Skeletal muscle tissue (tissue), 4 donors: Measurements from ENCODE around the gene CDC37. TPM values are rescaled to one million over a fixed set of nuclear protein-coding genes. Genes with fewer than 3 reads are reported as not detected.

Experiments used
- H3K27ac ChIP-seq: one replicate; pipeline ENCODE4 v1.7.0; 2013; ENCODE audit warnings: mild to moderate bottlenecking, low read depth, low read length, inconsistent platforms
- H3K27me3 ChIP-seq, 3 donors: one replicate each; pipeline ENCODE4 v1.7.0; 2013; ENCODE audit warnings: low read length in 3 of 3; ENCODE audit not compliant: control insufficient read depth in 3 of 3, insufficient read depth in 3 of 3
- H3K36me3 ChIP-seq, 3 donors: one replicate each; pipeline ENCODE4 v1.7.0; 2013; ENCODE audit warnings: low read length in 3 of 3; ENCODE audit not compliant: control insufficient read depth in 3 of 3, insufficient read depth in 3 of 3
- H3K4me1 ChIP-seq, 3 donors: one replicate each; pipeline ENCODE4 v1.7.0; 2013; ENCODE audit warnings: low read length in 3 of 3, mild to moderate bottlenecking in 3 of 3; ENCODE audit not compliant: control insufficient read depth in 3 of 3, insufficient read depth in 3 of 3
- H3K4me3 ChIP-seq, 3 donors: one replicate each; pipeline ENCODE4 v1.7.0; 2013; ENCODE audit warnings: low read length in 3 of 3
- H3K9ac ChIP-seq, 3 donors: one replicate each; pipeline ENCODE4 v1.7.0; 2013; ENCODE audit warnings: low read length in 3 of 3, mild to moderate bottlenecking in 3 of 3, moderate library complexity in 2 of 3, low read depth in 1 of 3
- H3K9me3 ChIP-seq, 3 donors: one replicate each; pipeline ENCODE4 v1.7.0; 2013; ENCODE audit warnings: low read length in 3 of 3; ENCODE audit not compliant: control insufficient read depth in 3 of 3
- total RNA-seq: library from RNA; depleted of rRNA; stranded (reverse); fragments of >200 nt; gene quantifications from one replicate; pipeline ENCODE4 v1.2.3, GENCODE V29; 2014
- donor health status: Osteomylitis.

Gene CDC37
- total RNA-seq = 73.1 TPM

- H3K9ac ChIP-seq = peak within 1 kb of the TSS; percentile 96 to 100 (median 97)
- H3K27ac ChIP-seq = peak within 1 kb of the TSS; percentile 92
- peaks cover 44 to 60% (median 50%) of the 10 kb centered on the region in 3 donors for H3K4me1 ChIP-seq
- H3K36me3 ChIP-seq = peaks cover 0 to 4% (median 2%) of the 10 kb centered on the region in 3 donors
- peaks cover 15 to 17% (median 15%) of the 10 kb centered on the region in 3 donors for H3K27me3 ChIP-seq
- peak within 1 kb of the TSS; percentile 88 to 98 (median 98) for H3K4me3 ChIP-seq
- no peaks in the 10 kb centered on the region for H3K9me3 ChIP-seq
Measured at GRCh38 chr19:10403137-10404021, at the start of gene CDC37. Gene CDC37, minus strand, starts transcription at chr19:10403542. Its CDS starts 63 bp downstream, at chr19:10403479.

- peaks cover 0 to 5% (median 0%) of the 10 kb centered on the region in 3 donors for H3K4me1 ChIP-seq
- peaks cover 15 to 39% (median 25%) of the 10 kb centered on the region in 3 donors for H3K36me3 ChIP-seq
- no peaks in the 10 kb centered on the region for H3K9me3 ChIP-seq
- H3K27me3 ChIP-seq = no peaks in the 10 kb centered on the region
- no peak overlapping the region for H3K4me3 ChIP-seq
- no peak overlapping the region for H3K9ac ChIP-seq
- H3K27ac ChIP-seq = no peak overlapping the region
Measured at GRCh38 chr19:10450853-10451609, 47.7 kb upstream of the CDC37 start.

- no peak overlapping the region for H3K27ac ChIP-seq
- peaks cover 15 to 36% (median 25%) of the 10 kb centered on the region in 3 donors for H3K36me3 ChIP-seq
- no peaks in the 10 kb centered on the region for H3K27me3 ChIP-seq
- no peaks in the 10 kb centered on the region for H3K9me3 ChIP-seq
- H3K4me3 ChIP-seq = no peak overlapping the region
- H3K9ac ChIP-seq = no peak overlapping the region
- H3K4me1 ChIP-seq = peaks cover 0 to 5% (median 0%) of the 10 kb centered on the region in 3 donors
Measured at GRCh38 chr19:10450191-10450852, 47.0 kb upstream of the CDC37 start.

GRCh38 chr19:10449037-10449436 lies 45.7 kb upstream of the CDC37 start:
- H3K4me1 ChIP-seq = peaks cover 0 to 5% (median 0%) of the 10 kb centered on the region in 3 donors
- H3K36me3 ChIP-seq = peaks cover 15 to 29% (median 20%) of the 10 kb centered on the region in 3 donors
- H3K4me3 ChIP-seq = no peak overlapping the region
- H3K9me3 ChIP-seq = no peaks in the 10 kb centered on the region
- no peaks in the 10 kb centered on the region for H3K27me3 ChIP-seq
- H3K9ac ChIP-seq = no peak overlapping the region
- no peak overlapping the region for H3K27ac ChIP-seq

GRCh38 chr19:10442698-10443097 lies 39.4 kb upstream of the CDC37 start:
- Histone ChIP-seq H3K4me1 (peaks cover 3 to 14% (median 8%) of the 10 kb centered on the region in 3 donors), H3K9me3 (no peaks in the 10 kb centered on the region), H3K36me3 (peaks cover 3 to 7% (median 6%) of the 10 kb centered on the region in 3 donors), H3K9ac (no peak overlapping the region), H3K27me3 (no peaks in the 10 kb centered on the region), H3K4me3 (no peak overlapping the region), H3K27ac (no peak overlapping the region)

GRCh38 chr19:10439588-10439987 lies 36.2 kb upstream of the CDC37 start:
- Histone ChIP-seq H3K27ac (peak overlapping the region; percentile 4), H3K9me3 (no peaks in the 10 kb centered on the region), H3K4me1 (peaks cover 3 to 20% (median 14%) of the 10 kb centered on the region in 3 donors), H3K9ac (no peak overlapping the region), H3K36me3 (peaks cover 0 to 2% (median 0%) of the 10 kb centered on the region in 3 donors), H3K4me3 (no peak overlapping the region), H3K27me3 (no peaks in the 10 kb centered on the region)

- peak overlapping the region; percentile 17 to 74 (median 63) for H3K4me3 ChIP-seq
- H3K9ac ChIP-seq = peak overlapping the region; percentile 73 to 95 (median 87)
- peaks cover 0 to 2% (median 0%) of the 10 kb centered on the region in 3 donors for H3K36me3 ChIP-seq
- peak overlapping the region; percentile 96 for H3K27ac ChIP-seq
- peaks cover 15 to 37% (median 35%) of the 10 kb centered on the region in 3 donors for H3K4me1 ChIP-seq
- no peaks in the 10 kb centered on the region for H3K9me3 ChIP-seq
- H3K27me3 ChIP-seq = no peaks in the 10 kb centered on the region
Measured at GRCh38 chr19:10433131-10433536, 29.8 kb upstream of the CDC37 start.

GRCh38 chr19:10432736-10433130 lies 29.4 kb upstream of the CDC37 start:
- peak overlapping the region; percentile 96 for H3K27ac ChIP-seq
- peak overlapping the region; percentile 17 to 74 (median 63) for H3K4me3 ChIP-seq

GRCh38 chr19:10431943-10432735 lies 28.8 kb upstream of the CDC37 start:
- Histone ChIP-seq H3K27ac (peak overlapping the region; percentile 96), H3K36me3 (peaks cover 0 to 2% (median 0%) of the 10 kb centered on the region in 3 donors), H3K4me1 (peaks cover 15 to 37% (median 35%) of the 10 kb centered on the region in 3 donors), H3K9ac (peak overlapping the region; percentile 73 to 95 (median 87)), H3K9me3 (no peaks in the 10 kb centered on the region), H3K4me3 (peak overlapping the region; percentile 74 to 90 (median 74)), H3K27me3 (no peaks in the 10 kb centered on the region)

More at GRCh38 chr19:10432736-10433130, 29.4 kb upstream of the CDC37 start:
- no peaks in the 10 kb centered on the region for H3K27me3 ChIP-seq
- peak overlapping the region; percentile 73 to 95 (median 87) for H3K9ac ChIP-seq
- H3K4me1 ChIP-seq = peaks cover 15 to 37% (median 35%) of the 10 kb centered on the region in 3 donors
- H3K9me3 ChIP-seq = no peaks in the 10 kb centered on the region
- peaks cover 0 to 2% (median 0%) of the 10 kb centered on the region in 3 donors for H3K36me3 ChIP-seq
